ENCODE results near the gene C17orf100. TPM values are rescaled to one million over a fixed set of nuclear protein-coding genes. Genes with fewer than 3 reads are reported as not detected.
A peak's percentile ranks its signal among the peaks of the same experiment; 100 is the strongest.

The C17orf100 gene
- 1 to 10 TPM; 1.1 to 3.0 TPM for total RNA-seq

DNA sequence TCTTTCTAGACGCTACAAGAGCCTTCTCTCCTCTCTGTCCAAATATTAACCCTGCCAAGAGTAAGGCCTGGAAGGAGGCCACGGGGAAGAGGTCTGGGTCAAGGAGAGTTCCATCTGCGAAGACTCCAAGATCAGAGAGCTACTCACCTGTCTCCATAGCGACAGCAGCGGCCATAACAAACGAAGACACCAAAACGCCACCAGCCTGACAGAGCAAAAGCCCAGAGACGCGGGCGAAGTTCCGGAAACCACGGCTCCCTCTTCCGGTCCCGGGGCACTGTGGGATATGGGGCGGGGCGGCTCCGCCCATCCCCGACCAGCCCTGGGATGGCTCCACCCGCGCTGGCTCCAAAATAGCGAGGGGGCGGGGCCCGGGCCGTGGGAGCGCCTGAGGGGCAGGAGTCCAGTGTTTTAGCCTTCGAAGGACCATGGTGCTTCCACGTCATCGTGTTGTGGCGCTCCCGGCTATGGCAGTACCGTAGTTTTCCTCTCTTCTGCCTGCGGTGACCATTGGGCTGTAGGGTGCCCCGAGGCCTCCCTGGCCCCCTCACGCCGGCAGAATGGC lies at the start of gene C17orf100, which contains the start of gene MED31:
TSS of gene C17orf100 (plus strand) at position 409 of the 565 bp plus-strand sequence. CDS start at position 561, 152 bp downstream.
TSS of gene MED31 (minus strand) at position 252 of the 565 bp plus-strand sequence. CDS start at position 175, 77 bp downstream.
- peak; percentile 97 for ATAC-seq (replicated peaks)
- Mint-ChIP-seq H3K4me1 (peaks cover 38% of the 10 kb centered on the region), H3K36me3 (ENCODE audit: low read depth) (peaks cover 50% of the 10 kb centered on the region), H3K27ac (peak within 1 kb of the TSS; percentile 99), H3K27me3 (no peaks in the 10 kb centered on the region), H3K9me3 (no peaks in the 10 kb centered on the region), H3K4me3 (peak within 1 kb of the TSS; percentile 97)

DNA sequence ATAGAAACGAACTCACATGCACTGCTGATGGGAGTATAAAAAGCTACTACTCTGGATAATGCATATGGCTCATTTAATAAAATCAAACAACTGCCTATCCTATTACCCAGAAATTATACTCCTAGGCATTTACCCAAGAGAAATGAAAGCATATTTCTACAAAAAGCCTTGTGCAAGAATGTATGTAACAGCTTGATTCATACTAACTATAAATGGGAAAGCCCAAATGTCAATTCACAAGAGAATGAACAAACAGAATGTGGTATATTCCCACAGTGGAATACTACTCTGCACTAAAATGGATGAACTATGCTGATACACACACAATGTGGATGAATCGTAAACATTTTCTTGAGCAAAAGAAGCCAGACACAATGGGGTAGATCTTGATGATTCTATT lies 49.4 kb upstream of the C17orf100 start:
- H3K36me3 Mint-ChIP-seq (ENCODE audit: low read depth): peaks cover 99% of the 10 kb centered on the region
- H3K27ac Mint-ChIP-seq: no peak overlapping the region

DNA sequence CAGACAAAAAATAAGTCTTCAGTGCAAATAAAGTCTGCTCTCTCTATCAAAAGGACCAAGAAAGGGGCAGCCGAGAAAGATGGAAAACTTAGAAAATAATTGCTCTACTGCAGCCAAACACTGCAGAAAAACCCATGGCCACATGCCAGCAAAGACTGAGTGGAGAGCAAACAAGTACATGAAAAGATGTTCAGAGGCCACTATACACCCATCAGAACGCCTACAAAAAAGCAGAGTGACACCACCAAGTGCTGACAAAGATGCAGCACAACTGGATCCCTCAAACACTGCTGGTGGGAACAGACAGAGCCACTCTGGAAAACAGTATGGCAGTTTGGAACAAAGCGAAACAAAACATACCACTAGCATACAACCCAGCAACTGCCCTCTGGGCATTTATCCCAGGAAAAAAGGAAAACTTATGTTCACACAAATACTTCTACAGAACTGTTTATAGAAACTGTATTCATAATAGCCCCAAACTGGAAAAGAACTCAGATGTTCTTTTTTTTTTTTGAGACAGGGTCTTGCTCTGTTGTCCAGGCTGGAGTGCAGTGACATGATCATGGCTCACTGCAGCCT lies 47.7 kb upstream of the C17orf100 start:
- no peak for ATAC-seq (replicated peaks)
- Mint-ChIP-seq H3K27ac (no peak overlapping the region), H3K9me3 (no peaks in the 10 kb centered on the region), H3K4me1 (no peaks in the 10 kb centered on the region), H3K4me3 (no peak overlapping the region), H3K27me3 (no peaks in the 10 kb centered on the region), H3K36me3 (ENCODE audit: low read depth) (peaks cover 99% of the 10 kb centered on the region)

More for the DNA sequence above, 49.4 kb upstream of the C17orf100 start:
- Mint-ChIP-seq H3K4me3 (no peak overlapping the region), H3K27me3 (no peaks in the 10 kb centered on the region), H3K4me1 (no peaks in the 10 kb centered on the region), H3K9me3 (no peaks in the 10 kb centered on the region)
- ATAC-seq (replicated peaks): no peak

DNA sequence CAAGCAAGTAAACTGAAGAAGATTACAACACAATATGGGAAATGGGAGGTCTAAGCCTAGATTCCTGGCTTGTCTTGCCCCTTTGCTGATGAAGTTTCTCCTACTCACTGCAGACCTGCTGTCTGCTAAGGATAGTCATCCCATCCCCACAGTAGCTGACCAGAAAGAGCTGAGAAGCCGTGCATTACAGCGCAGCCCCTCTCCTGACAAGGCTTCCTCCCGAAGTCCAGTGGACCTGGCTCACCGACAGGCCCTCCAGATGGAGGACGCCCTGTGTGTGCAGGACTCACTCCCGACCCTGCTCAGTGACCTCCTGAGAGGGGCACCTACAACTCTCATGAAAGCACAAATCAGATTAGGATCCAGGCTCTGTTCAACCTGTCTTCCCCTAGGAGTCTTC lies 46.4 kb upstream of the C17orf100 start:
- Mint-ChIP-seq H3K9me3 (no peaks in the 10 kb centered on the region), H3K4me3 (no peak overlapping the region), H3K36me3 (ENCODE audit: low read depth) (peaks cover 100% of the 10 kb centered on the region)

DNA sequence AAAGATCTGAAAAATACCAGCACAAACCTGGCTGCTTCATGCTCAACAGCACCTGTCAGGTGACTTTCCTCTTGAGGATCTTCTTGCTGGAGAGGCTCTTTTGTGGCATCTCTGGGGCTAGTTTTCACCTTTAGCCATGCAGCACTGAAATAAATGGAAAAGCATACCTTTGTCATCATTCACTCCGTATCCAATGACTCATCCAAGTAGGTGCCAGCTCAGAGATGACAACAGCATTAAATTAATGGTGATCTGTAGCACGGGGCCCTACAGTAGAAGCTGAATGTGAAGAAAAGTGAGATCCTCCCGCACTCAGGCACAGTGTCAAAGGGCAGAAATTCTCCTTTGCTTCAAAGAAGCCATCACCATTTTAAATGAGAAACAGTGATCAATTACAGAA lies 43.2 kb upstream of the C17orf100 start:
- Mint-ChIP-seq H3K4me3 (no peak overlapping the region), H3K36me3 (ENCODE audit: low read depth) (peaks cover 98% of the 10 kb centered on the region), H3K9me3 (no peaks in the 10 kb centered on the region), H3K27ac (no peak overlapping the region), H3K27me3 (no peaks in the 10 kb centered on the region), H3K4me1 (no peaks in the 10 kb centered on the region)
- ATAC-seq (replicated peaks): no peak

More for the DNA sequence above, 46.4 kb upstream of the C17orf100 start:
- no peak for ATAC-seq (replicated peaks)
- Mint-ChIP-seq H3K27me3 (no peaks in the 10 kb centered on the region), H3K4me1 (no peaks in the 10 kb centered on the region), H3K27ac (no peak overlapping the region)

DNA sequence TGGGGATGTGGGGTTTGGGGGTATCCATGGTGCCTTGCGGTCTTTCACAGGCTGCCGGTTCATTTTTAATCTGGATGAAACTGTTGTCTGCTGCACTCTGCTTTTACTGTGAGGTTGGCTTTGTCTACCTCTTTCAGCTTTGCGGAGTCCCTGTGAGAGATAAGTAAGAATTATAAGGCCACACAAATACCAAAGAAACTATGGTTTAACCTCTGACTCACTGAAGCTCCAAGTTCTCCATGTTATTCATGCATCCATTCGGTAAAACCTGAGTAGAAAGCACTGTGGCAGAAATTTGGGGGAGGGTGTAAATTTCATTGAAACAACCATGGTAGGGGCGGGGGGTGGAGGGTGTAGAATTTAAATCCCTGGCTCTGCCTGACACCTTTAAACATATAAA lies 41.6 kb upstream of the C17orf100 start:
- Mint-ChIP-seq H3K4me3 (no peak overlapping the region), H3K9me3 (no peaks in the 10 kb centered on the region), H3K27me3 (no peaks in the 10 kb centered on the region), H3K4me1 (no peaks in the 10 kb centered on the region), H3K27ac (no peak overlapping the region), H3K36me3 (ENCODE audit: low read depth) (peaks cover 91% of the 10 kb centered on the region)
- ATAC-seq (replicated peaks): no peak

DNA sequence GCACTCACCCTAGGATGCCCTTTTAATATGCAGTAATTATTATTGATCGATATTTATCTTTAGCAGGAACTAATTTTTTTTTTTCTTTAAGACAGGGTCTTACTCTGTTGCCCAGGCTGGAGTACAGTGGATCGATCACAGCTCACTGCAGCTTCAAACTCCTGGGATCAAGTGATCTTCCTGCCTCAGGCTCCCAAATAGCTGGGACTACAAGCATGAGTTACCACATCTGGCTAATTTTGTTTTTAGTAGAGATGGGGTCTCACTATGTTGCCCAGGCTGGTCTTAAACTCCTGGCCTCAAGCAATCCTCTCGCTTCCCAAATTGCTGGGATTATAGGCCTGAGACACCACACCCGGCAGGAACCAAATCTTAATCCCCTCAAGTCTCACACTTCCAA lies 40.3 kb upstream of the C17orf100 start:
- Mint-ChIP-seq H3K4me3 (no peak overlapping the region), H3K27ac (no peak overlapping the region), H3K4me1 (no peaks in the 10 kb centered on the region), H3K27me3 (no peaks in the 10 kb centered on the region), H3K9me3 (no peaks in the 10 kb centered on the region), H3K36me3 (ENCODE audit: low read depth) (peaks cover 79% of the 10 kb centered on the region)
- ATAC-seq (replicated peaks): no peak

DNA sequence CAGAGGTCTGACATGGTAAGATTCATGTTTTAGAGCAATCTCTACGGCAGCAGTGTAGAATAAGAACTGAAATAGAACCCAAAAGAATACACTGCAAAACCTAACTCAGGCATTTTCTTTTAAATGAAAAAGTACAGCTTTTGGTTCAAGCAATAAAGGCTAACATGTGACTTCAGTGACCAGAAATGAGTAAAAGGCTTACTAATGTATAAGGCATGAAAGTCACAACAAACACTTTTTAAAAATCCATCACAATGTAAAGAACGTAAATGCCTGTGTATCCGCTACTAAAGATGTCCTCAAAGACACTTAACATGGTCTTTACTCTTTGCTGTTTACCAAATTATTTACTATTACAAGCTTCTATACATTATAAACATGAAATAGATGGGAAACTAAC lies 27.6 kb upstream of the C17orf100 start:
- ATAC-seq (replicated peaks): no peak
- Mint-ChIP-seq H3K4me3 (no peak overlapping the region), H3K36me3 (ENCODE audit: low read depth) (peaks cover 90% of the 10 kb centered on the region), H3K4me1 (no peaks in the 10 kb centered on the region), H3K27ac (no peak overlapping the region), H3K27me3 (no peaks in the 10 kb centered on the region), H3K9me3 (no peaks in the 10 kb centered on the region)

DNA sequence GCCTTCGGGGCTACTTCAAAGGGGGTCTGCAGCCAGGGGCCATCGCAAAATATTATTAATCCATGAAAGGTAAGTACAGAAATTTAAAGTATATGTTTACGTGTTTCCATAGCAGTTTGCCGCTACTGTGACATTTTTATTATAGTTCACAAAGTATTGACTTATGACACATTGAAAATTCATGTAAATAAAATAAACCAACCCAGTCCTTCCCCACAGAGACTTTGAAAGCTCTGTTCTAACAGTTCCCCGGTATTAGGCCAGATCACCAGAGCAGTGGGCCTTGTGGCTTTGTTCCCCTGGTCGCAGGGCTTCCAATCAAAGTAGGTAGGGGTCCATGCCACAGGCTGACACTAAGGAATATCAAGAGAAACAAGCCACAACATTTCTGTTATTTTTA lies 24.9 kb upstream of the C17orf100 start:
- no peak for ATAC-seq (replicated peaks)
- H3K4me1 Mint-ChIP-seq: peaks cover 9% of the 10 kb centered on the region
- H3K36me3 Mint-ChIP-seq (ENCODE audit: low read depth): peaks cover 87% of the 10 kb centered on the region
- H3K9me3 Mint-ChIP-seq: no peaks in the 10 kb centered on the region
- no peak overlapping the region for H3K4me3 Mint-ChIP-seq
- no peak overlapping the region for H3K27ac Mint-ChIP-seq
- no peaks in the 10 kb centered on the region for H3K27me3 Mint-ChIP-seq

DNA sequence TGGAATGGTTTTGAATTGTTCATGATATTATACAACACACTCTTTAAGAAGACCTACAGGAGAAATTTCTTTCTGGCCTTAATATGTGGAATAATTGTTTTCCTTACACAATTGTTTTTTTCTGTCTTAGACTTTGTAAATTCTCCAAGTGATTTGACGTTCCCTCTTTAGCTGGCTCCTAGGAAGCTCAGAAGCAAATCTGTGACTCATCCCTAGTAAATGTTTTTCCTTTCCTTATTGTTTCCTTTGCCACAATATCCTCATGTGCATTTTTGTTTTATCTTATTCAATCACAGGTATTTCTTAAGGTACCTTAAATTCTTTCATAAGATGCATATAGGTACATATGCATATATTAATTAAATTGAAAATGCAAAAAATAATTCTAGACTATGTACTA lies 24.5 kb upstream of the C17orf100 start:
- Mint-ChIP-seq H3K36me3 (ENCODE audit: low read depth) (peaks cover 86% of the 10 kb centered on the region), H3K27me3 (no peaks in the 10 kb centered on the region), H3K4me1 (peaks cover 9% of the 10 kb centered on the region), H3K27ac (no peak overlapping the region), H3K4me3 (no peak overlapping the region), H3K9me3 (no peaks in the 10 kb centered on the region)
- no peak for ATAC-seq (replicated peaks)

DNA sequence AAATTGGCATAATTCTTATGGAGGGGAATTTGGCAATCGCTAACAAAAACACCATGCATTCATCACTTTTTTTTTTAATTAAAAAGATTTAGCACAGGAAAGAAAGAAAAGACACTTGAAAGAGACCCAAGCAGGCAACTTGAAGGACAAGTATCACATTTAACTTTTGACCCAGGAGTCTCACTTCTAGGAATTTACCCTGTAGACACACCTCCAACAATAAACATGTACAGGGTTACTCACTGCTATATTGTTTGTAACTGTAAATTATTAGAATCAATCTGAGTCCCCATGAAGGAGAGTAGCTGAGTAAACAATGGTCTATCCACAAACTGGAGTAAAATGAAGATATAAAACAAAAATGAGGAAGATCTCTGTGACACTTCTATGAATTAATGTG lies 21.2 kb upstream of the C17orf100 start:
- Mint-ChIP-seq H3K27ac (no peak overlapping the region), H3K27me3 (no peaks in the 10 kb centered on the region), H3K9me3 (no peaks in the 10 kb centered on the region), H3K36me3 (ENCODE audit: low read depth) (peaks cover 88% of the 10 kb centered on the region), H3K4me1 (peaks cover 9% of the 10 kb centered on the region), H3K4me3 (no peak overlapping the region)
- no peak for ATAC-seq (replicated peaks)

DNA sequence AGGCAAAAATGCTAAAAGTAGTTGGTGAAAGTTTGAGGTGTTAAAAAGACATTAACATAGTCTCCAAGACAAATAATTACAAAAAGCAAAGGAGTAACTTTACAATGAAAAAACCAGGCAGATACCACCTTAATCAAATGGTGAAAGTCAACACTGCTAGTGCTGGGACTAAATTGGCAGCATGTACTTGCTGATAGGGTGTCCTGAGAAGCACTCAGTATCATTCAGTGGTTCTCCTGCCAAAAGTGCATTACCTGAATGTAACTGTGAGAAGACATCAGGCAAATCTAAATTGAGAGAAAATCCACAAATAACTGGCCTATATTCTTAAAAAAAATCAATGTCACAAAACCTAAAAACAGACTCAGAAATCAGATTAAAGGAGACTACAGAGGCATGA lies 19.0 kb upstream of the C17orf100 start:
- no peaks in the 10 kb centered on the region for H3K27me3 Mint-ChIP-seq
- H3K4me1 Mint-ChIP-seq: peaks cover 9% of the 10 kb centered on the region
- ATAC-seq (replicated peaks): no peak
- no peak overlapping the region for H3K4me3 Mint-ChIP-seq
- no peaks in the 10 kb centered on the region for H3K9me3 Mint-ChIP-seq
- H3K27ac Mint-ChIP-seq: no peak overlapping the region
- H3K36me3 Mint-ChIP-seq (ENCODE audit: low read depth): peaks cover 72% of the 10 kb centered on the region

DNA sequence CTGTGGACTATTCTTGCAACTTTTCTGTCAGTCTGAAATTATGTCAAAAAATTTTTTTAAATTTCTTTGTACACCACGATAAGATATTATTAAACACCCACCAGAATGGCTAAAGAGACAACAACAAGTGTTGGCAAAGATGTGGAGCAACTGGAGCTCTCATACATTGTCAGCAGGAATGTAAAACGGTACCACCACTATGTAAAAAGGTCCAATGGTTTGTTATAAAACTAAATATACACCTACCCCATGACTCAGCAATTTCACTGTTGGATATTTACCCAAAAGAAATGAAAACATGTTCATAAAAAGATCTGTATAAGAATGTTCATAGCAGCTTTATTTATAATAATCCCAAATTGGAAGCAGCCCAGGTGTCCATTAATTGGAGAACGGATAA lies 18.3 kb upstream of the C17orf100 start:
- H3K27ac Mint-ChIP-seq: no peak overlapping the region
- H3K27me3 Mint-ChIP-seq: no peaks in the 10 kb centered on the region
- no peak for ATAC-seq (replicated peaks)
- H3K4me3 Mint-ChIP-seq: no peak overlapping the region
- H3K9me3 Mint-ChIP-seq: no peaks in the 10 kb centered on the region
- peaks cover 65% of the 10 kb centered on the region for H3K36me3 Mint-ChIP-seq (ENCODE audit: low read depth)
- peaks cover 14% of the 10 kb centered on the region for H3K4me1 Mint-ChIP-seq

DNA sequence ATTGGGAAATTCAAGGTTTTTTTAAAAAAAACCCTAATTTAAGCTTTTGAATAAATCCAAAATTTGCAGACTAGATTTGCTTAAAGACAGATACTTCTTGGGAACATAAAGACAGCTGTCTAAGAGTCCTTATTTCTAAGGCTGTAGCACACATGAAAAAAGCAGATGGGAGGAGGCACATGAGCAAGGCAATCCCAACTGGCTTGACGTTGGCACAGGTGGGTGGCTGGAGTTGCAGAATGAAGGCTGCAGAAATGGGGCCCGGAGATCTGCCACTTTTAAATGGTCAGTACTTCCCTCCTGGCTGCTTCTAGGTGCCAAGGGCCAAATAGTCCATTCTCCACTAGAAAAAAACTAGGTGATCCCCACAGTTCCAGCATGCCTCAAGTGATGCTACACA lies 15.5 kb upstream of the C17orf100 start:
- no peak overlapping the region for H3K27ac Mint-ChIP-seq
- H3K27me3 Mint-ChIP-seq: no peaks in the 10 kb centered on the region
- H3K4me1 Mint-ChIP-seq: peaks cover 10% of the 10 kb centered on the region
- no peaks in the 10 kb centered on the region for H3K9me3 Mint-ChIP-seq
- H3K36me3 Mint-ChIP-seq (ENCODE audit: low read depth): peaks cover 48% of the 10 kb centered on the region
- no peak overlapping the region for H3K4me3 Mint-ChIP-seq
- no peak for ATAC-seq (replicated peaks)

DNA sequence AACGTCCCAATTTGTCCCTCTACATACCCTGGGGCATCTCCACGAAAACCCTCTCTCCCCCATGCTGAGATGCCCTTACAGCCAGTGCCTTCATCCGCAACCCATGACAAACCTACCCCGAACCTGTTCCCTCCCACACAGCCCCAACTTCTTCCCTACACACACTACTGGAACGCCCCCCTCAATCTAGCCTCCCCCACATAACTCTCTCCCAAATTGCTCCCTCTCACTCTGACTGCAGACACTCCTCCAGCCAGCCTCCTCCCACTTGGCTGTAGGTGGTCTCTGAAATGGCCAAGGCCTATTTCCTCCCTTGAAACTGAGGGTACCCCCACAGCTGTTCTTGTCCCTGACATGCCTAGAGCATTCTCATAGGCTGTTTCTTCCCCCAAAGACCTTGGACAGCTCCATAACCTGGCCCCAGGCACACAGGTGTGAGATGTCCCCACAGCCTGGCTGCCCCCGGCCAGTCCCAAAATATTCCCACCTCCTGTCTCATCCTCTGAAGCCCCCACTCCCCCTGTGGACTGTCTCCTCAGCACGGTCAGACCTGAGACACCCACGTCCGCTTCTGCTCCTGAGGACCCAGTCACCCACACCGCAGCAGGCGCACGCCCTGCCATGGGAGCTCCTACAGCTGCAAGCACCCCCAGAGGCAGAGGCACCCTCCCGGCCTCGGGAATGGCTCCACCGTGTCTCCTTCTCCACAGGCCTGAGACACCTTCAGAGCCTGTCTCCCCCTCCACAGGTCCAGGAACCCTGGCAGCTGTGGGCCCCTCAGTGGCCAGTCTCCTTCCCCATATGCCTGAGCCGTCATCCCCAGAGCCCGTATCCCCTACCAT lies 14.7 kb upstream of the C17orf100 start:
- H3K4me1 Mint-ChIP-seq: peaks cover 6% of the 10 kb centered on the region
- H3K36me3 Mint-ChIP-seq (ENCODE audit: low read depth): peaks cover 48% of the 10 kb centered on the region
- H3K4me3 Mint-ChIP-seq: no peak overlapping the region

More for the DNA sequence above, 14.7 kb upstream of the C17orf100 start:
- H3K9me3 Mint-ChIP-seq: no peaks in the 10 kb centered on the region
- ATAC-seq (replicated peaks): no peak
- no peaks in the 10 kb centered on the region for H3K27me3 Mint-ChIP-seq
- H3K27ac Mint-ChIP-seq: no peak overlapping the region
